Chondrocyte (in vitro differentiated cells): ENCODE measurements around the gene PRODH2. TPM values are rescaled to one million over a fixed set of nuclear protein-coding genes. Genes with fewer than 3 reads are reported as not detected.

Experiments
- DNase-seq: peaks from one replicate; pipeline ENCODE4 v3.0.0; 2021; ENCODE audit warnings: mixed read lengths, low spot score
- H3K27ac Mint-ChIP-seq: one replicate; pipeline ENCODE4 v1.8.0; 2021; ENCODE audit warnings: mild to moderate bottlenecking, moderate library complexity, mixed read lengths; ENCODE audit not compliant: unreplicated experiment
- H3K27me3 Mint-ChIP-seq: 2 replicates; pipeline ENCODE4 v1.8.0; 2021; ENCODE audit warnings: low read depth, mixed read lengths
- H3K36me3 Mint-ChIP-seq: 2 replicates; pipeline ENCODE4 v1.8.0; 2021; ENCODE audit warnings: low read depth, mixed read lengths
- H3K4me1 Mint-ChIP-seq: 2 replicates; pipeline ENCODE4 v1.8.0; 2021; ENCODE audit warnings: low read depth, mild to moderate bottlenecking, mixed read lengths
- H3K4me3 Mint-ChIP-seq: one replicate; pipeline ENCODE4 v1.8.0; 2021; ENCODE audit warnings: mild to moderate bottlenecking, moderate library complexity, mixed read lengths; ENCODE audit not compliant: unreplicated experiment
- H3K9me3 Mint-ChIP-seq: 2 replicates; pipeline ENCODE4 v1.8.0; 2021; ENCODE audit warnings: low read depth, mixed read lengths
- CTCF ChIP-seq: fragments of 200-600 bp; sonication (generic); IDR thresholded peaks from 2 replicates; pipeline ENCODE4 v1.5.0; 2021; ENCODE audit warnings: antibody characterized with exemption, mild to moderate bottlenecking, moderate library complexity
- total RNA-seq: library from RNA; stranded (reverse); gene quantifications from 3 replicates; pipeline ENCODE4 v1.2.1, GENCODE V29; 2021

PRODH2 gene
- total RNA-seq, 1 donor from 2014 or later, result not detected

DNA sequence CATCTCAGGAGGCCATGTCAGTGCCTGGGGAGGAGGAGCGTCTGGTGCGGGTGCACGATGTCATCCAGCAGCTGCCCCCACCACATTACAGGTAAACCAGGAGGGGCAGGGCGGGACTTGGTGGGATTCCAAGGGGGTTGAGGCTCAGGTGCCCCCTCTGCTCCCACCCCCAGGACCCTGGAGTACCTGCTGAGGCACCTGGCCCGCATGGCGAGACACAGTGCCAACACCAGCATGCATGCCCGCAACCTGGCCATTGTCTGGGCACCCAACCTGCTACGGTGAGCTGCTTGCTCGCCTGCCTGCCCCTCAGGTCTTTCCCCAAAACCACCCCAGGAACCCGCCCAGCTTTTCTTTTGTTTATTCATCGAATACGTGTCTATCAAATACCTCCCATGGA, 30.1 kb downstream of the PRODH2 start:
- no peak overlapping the region for H3K4me3 Mint-ChIP-seq
- H3K36me3 Mint-ChIP-seq, result peaks cover 3% of the 10 kb centered on the region
- H3K27me3 Mint-ChIP-seq, result no peaks in the 10 kb centered on the region
- H3K27ac Mint-ChIP-seq, result no peak overlapping the region
- no peaks in the 10 kb centered on the region for H3K9me3 Mint-ChIP-seq
- DNase-seq, result no peak
- no peak for TF ChIP-seq CTCF
- no peaks in the 10 kb centered on the region for H3K4me1 Mint-ChIP-seq

GRCh38 chr19:35781650-35782049, 31.0 kb downstream of the PRODH2 start:
- Mint-ChIP-seq H3K27me3 (no peaks in the 10 kb centered on the region), H3K4me1 (peaks cover 5% of the 10 kb centered on the region), H3K4me3 (no peak overlapping the region), H3K36me3 (peaks cover 3% of the 10 kb centered on the region), H3K27ac (no peak overlapping the region), H3K9me3 (no peaks in the 10 kb centered on the region)
- TF ChIP-seq CTCF, result no peak
- no peak for DNase-seq

- Mint-ChIP-seq H3K9me3 (no peaks in the 10 kb centered on the region), H3K27ac (no peak overlapping the region), H3K36me3 (peaks cover 3% of the 10 kb centered on the region), H3K27me3 (no peaks in the 10 kb centered on the region), H3K4me1 (peaks cover 14% of the 10 kb centered on the region), H3K4me3 (no peak overlapping the region)
- TF ChIP-seq CTCF, result no peak
- no peak for DNase-seq
These were observed 31.9 kb downstream of the PRODH2 start for GRCh38 chr19:35780717-35781116.

DNA sequence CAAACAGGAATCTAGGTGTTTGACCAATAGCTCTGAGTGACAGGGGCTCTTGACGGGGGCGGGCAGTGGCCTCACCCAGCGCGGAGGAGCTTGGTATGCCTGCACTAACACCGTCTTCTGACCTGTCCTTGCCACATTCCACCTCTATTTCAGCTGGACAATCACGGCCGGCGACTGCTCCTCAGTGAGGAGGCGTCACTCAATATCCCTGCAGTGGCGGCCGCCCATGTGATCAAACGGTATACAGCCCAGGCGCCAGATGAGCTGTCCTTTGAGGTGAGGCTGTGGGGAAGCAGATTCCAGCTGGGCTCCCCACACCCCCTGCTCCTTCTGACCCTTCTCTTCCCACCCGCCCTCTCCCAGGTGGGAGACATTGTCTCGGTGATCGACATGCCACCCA, 32.6 kb downstream of the PRODH2 start:
- no peak overlapping the region for H3K4me3 Mint-ChIP-seq
- H3K27me3 Mint-ChIP-seq, result no peaks in the 10 kb centered on the region
- peaks cover 3% of the 10 kb centered on the region for H3K36me3 Mint-ChIP-seq
- H3K9me3 Mint-ChIP-seq, result no peaks in the 10 kb centered on the region
- no peak for DNase-seq
- peaks cover 16% of the 10 kb centered on the region for H3K4me1 Mint-ChIP-seq
- no peak for TF ChIP-seq CTCF
- H3K27ac Mint-ChIP-seq, result no peak overlapping the region

- TF ChIP-seq CTCF, result no peak
- no peak overlapping the region for H3K4me3 Mint-ChIP-seq
- no peak overlapping the region for H3K27ac Mint-ChIP-seq
- DNase-seq, result no peak
- H3K9me3 Mint-ChIP-seq, result no peaks in the 10 kb centered on the region
- H3K4me1 Mint-ChIP-seq, result peaks cover 25% of the 10 kb centered on the region
- no peaks in the 10 kb centered on the region for H3K27me3 Mint-ChIP-seq
- peaks cover 3% of the 10 kb centered on the region for H3K36me3 Mint-ChIP-seq
These were observed 33.6 kb downstream of the PRODH2 start for GRCh38 chr19:35779033-35779432.
